GM12878 (cell line): Measurements from ENCODE around the gene L1CAM. TPM values are rescaled to one million over a fixed set of nuclear protein-coding genes. Genes with fewer than 3 reads are reported as not detected.

ENCODE experiments used
- ATAC-seq: fragments of 200-7000 bp; cut with Tn5 transposase; 3 replicates; pipeline ENCODE4 v1.9.1; 2020; ENCODE audit warnings: mild to moderate bottlenecking, moderate library complexity
- BruUV-seq: library from RNA; stranded (reverse); fragments of 400-500 nt; replicated peaks from 2 replicates; lab custom pipeline; 2021; lab: Mats Ljungman, UMichigan
- CTCF ChIA-PET: fragments of 300-600 bp; sonication (Branson Sonifier 250); formaldehyde crosslinking; extraction: SDS; loops from one replicate; lab custom pipeline; 2021; ENCODE audit warnings: inconsistent platforms; lab: Yijun Ruan, JAX
- POLR2A ChIA-PET: fragments of 350-600 bp; formaldehyde crosslinking; extraction: SDS; loops from one replicate; lab custom pipeline; 2021; ENCODE audit warnings: inconsistent platforms; lab: Charles Lee
- RAD21 ChIA-PET: fragments of 300-600 bp; sonication (Branson Sonifier 250); formaldehyde crosslinking; loops from one replicate; lab custom pipeline; 2023; ENCODE audit warnings: antibody characterized with exemption; ENCODE audit not compliant: unreplicated experiment; lab: Charles Lee
- SMC1A ChIA-PET: fragments of 300-600 bp; sonication (Branson Sonifier 250); formaldehyde crosslinking; loops from one replicate; lab custom pipeline; 2023; ENCODE audit not compliant: unreplicated experiment, uncharacterized antibody; lab: Charles Lee
- DNase-seq: peaks from one replicate; pipeline ENCODE4 v3.0.0-alpha.2; 2011; ENCODE audit warnings: low read depth, low spot score
- FAIRE-seq: peaks from 3 replicates; lab custom pipeline; 2011; peaks lifted over from hg19 to GRCh38; lab: Jason Lieb, UNC
- H2AFZ ChIP-seq: 2 replicates; pipeline ENCODE4 v1.6.0; 2011; ENCODE audit warnings: low read depth, low read length, control low read depth; ENCODE audit not compliant: control insufficient read depth
- H3K27ac ChIP-seq: 2 replicates; pipeline ENCODE4 v1.5.1; 2011; ENCODE audit warnings: control low read depth; ENCODE audit not compliant: control insufficient read depth, insufficient read depth
- H3K27me3 ChIP-seq, 2 experiments: replicated peaks in 1 of 2; 2 replicates each; pipeline versions ENCODE4 v1.6.0 to v1.6.1; 2011; ENCODE audit warnings: low read length in 1 of 2; ENCODE audit not compliant: control insufficient read depth in 2 of 2, insufficient read depth in 2 of 2
- H3K36me3 ChIP-seq, 2 experiments: 2 replicates each; pipeline ENCODE4 v1.5.1; 2011; ENCODE audit warnings: low read length in 1 of 2; ENCODE audit not compliant: control insufficient read depth in 2 of 2, insufficient read depth in 2 of 2
- H3K4me1 ChIP-seq: 2 replicates; pipeline ENCODE4 v1.6.1; 2011; ENCODE audit warnings: mild to moderate bottlenecking, low read length, moderate library complexity, mixed read lengths; ENCODE audit not compliant: control insufficient read depth, insufficient read depth
- H3K4me2 ChIP-seq: 2 replicates; pipeline ENCODE4 v1.6.0; 2011; ENCODE audit warnings: control low read depth; ENCODE audit not compliant: control insufficient read depth, insufficient read depth
- H3K4me3 ChIP-seq: fragments of 200-600 bp; sonication (generic); 2 replicates; pipeline ENCODE4 v1.5.1; 2016
- H3K79me2 ChIP-seq: 2 replicates; pipeline ENCODE4 v1.6.0; 2011; ENCODE audit warnings: low read length; ENCODE audit not compliant: control insufficient read depth, insufficient read depth
- H3K9ac ChIP-seq: 2 replicates; pipeline ENCODE4 v1.8.0; 2011; ENCODE audit warnings: low read length, control low read depth, mixed read lengths; ENCODE audit not compliant: control insufficient read depth, insufficient read depth
- H3K9me3 ChIP-seq: replicated peaks from 3 replicates; pipeline ENCODE4 v1.5.1; 2011; ENCODE audit warnings: mild to moderate bottlenecking, low read length; ENCODE audit not compliant: control insufficient read depth, insufficient read depth
- H4K20me1 ChIP-seq: 2 replicates; pipeline ENCODE4 v1.6.0; 2011; ENCODE audit not compliant: control insufficient read depth, insufficient read depth
- BHLHE40 ChIP-seq, 2 experiments: fragments of 450-650 bp in 1 of 2; IDR thresholded peaks; 2 replicates each; pipeline ENCODE4 v1.6.1; 2011 to 2017; ENCODE audit warnings: low read depth in 2 of 2, borderline replicate concordance in 1 of 2, improper control_type of control experiment in 1 of 2, low read length in 1 of 2, mild to moderate bottlenecking in 1 of 2
- CBFB ChIP-seq: IDR thresholded peaks from 2 replicates; pipeline ENCODE4 v1.6.1; 2016; ENCODE audit warnings: antibody characterized with exemption, low read depth
- E4F1 ChIP-seq: fragments of 450-650 bp; IDR thresholded peaks from 2 replicates; pipeline ENCODE4 v1.6.1; 2018; ENCODE audit warnings: borderline replicate concordance, mild to moderate bottlenecking; ENCODE audit not compliant: partially characterized antibody
- ELK1 ChIP-seq: IDR thresholded peaks from 2 replicates; pipeline ENCODE4 v1.6.1; 2012; ENCODE audit warnings: low read depth, low read length, improper control_type of control experiment
- KDM1A ChIP-seq: fragments of 200-600 bp; sonication (generic); IDR thresholded peaks from 2 replicates; pipeline ENCODE4 v1.6.1; 2016; ENCODE audit warnings: borderline replicate concordance
- POLR2AphosphoS2 ChIP-seq: IDR thresholded peaks from 2 replicates; pipeline ENCODE4 v1.6.1; 2011; ENCODE audit warnings: low read depth, mild to moderate bottlenecking, low read length, improper control_type of control experiment, moderate library complexity
- SIX5 ChIP-seq: IDR thresholded peaks from 2 replicates; pipeline ENCODE4 v1.6.1; 2011; ENCODE audit warnings: mild to moderate bottlenecking, low read depth, low read length, moderate library complexity; ENCODE audit not compliant: severe bottlenecking
- SRF ChIP-seq, 2 experiments: IDR thresholded peaks; 2 replicates each; pipeline ENCODE4 v1.6.1; 2011; ENCODE audit warnings: low read depth in 2 of 2, low read length in 2 of 2, mild to moderate bottlenecking in 1 of 2, moderate library complexity in 1 of 2
- TAF1 ChIP-seq: IDR thresholded peaks from 2 replicates; pipeline ENCODE4 v1.6.1; 2011; ENCODE audit warnings: mild to moderate bottlenecking, low read depth, low read length, borderline replicate concordance
- WGBS: methylation state at CpG from one replicate; pipeline ENCODE4 v1.1.6; 2016; ENCODE audit warnings: low lambda C conversion rate; ENCODE audit not compliant: insufficient replicate concordance, insufficient coverage; ENCODE audit errors: missing lambda C conversion rate; 5-methylcytosine and 5-hydroxymethylcytosine counted together
- in situ Hi-C: fragments of 300-500 bp; cut with MboI; formaldehyde crosslinking; loops from 9 replicates; pipeline ENCODE4 v1.14.3; 2018; ENCODE audit warnings: mixed read lengths
- intact Hi-C: fragments of 100-400 bp; cut with micrococcal nuclease; formaldehyde crosslinking; loops from one replicate; pipeline ENCODE4 v1.14.2; 2022; ENCODE audit not compliant: unreplicated experiment
- polyA plus RNA-seq, 11 experiments: library from polyadenylated mRNA; depleted of rRNA in 4 of 11; unstranded in 6 of 11; stranded (reverse) in 5 of 11; fragments of >200 nt; fragmentation: Nextera tagmentation in 4 of 11; fragmentation: Illumina TruSeq in 1 of 11; extraction: Ambion mirVana in 4 of 11; extraction: Trizol in 1 of 11; gene quantifications; 1 replicate in 1 of 11; 2 replicates in 10 of 11; pipeline versions ENCODE4 v1.2.1 to v1.2.3, GENCODE V29; 2011 to 2016; ENCODE audit warnings: inconsistent platforms in 2 of 11, missing spikeins in 2 of 11, low read depth in 1 of 11
- total RNA-seq, 4 experiments: library from RNA; depleted of rRNA in 3 of 4; stranded (reverse); fragments of >200 nt in 3 of 4; fragmentation: Illumina TruSeq in 1 of 4; extraction: Trizol in 1 of 4; gene quantifications; 2 replicates each; pipeline versions ENCODE4 v1.2.1 to v1.2.3, GENCODE V29; 2013 to 2021
- TF ChIP-seq, protein P1 (sequence below): IDR thresholded peaks from 2 replicates; pipeline ENCODE4 v1.6.1; 2012; ENCODE audit warnings: low read depth, low read length, improper control_type of control experiment

The L1CAM gene
- total and polyA plus RNA-seq, 10 of the 15 experiments (the other 5 are each of a cell fraction or from before 2014, with no cell fraction given), result 0.01 to 0.64 (median 0.09) TPM; not detected in 5

DNA sequence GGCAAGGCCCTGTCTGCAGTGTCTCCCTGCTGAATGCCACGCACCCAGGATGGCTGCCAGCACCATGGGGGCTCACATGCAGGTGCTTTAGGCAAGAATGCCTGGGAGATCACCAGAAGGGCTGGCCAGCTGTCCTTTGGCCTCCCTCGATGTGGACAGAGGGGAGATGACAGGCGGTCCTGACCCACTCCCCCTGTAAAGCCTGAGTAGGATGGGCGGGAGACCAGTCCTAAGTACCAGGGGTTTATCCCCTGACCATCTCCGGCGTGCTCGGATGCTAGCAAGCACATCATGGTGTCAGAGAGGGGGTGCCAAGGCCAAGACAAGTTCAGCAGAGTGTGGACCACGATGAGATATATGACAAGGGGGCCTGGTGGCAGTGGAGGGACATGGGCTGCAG, 60.9 kb downstream of the L1CAM start:
- WGBS, result 27% methylated on average over 8 of the region's 8 CpGs
- ATAC-seq (no peak), DNase-seq (no peak), FAIRE-seq (no peak)
- TF ChIP-seq KDM1A (no peak), CBFB (no peak), TAF1 (no peak), SIX5 (no peak), SRF (IDR thresholded peaks at IDR 0.05; ENCODE audit: low read depth in 2 of 2, low read length in 2 of 2) (no peak), E4F1 (no peak), POLR2AphosphoS2 (no peak), ELK1 (no peak), BHLHE40 (IDR thresholded peaks at IDR 0.05; ENCODE audit: borderline replicate concordance in 1 of 2, low read depth in 2 of 2, low read length in 1 of 2) (no peak)
- TF ChIP-seq, protein P1, sequence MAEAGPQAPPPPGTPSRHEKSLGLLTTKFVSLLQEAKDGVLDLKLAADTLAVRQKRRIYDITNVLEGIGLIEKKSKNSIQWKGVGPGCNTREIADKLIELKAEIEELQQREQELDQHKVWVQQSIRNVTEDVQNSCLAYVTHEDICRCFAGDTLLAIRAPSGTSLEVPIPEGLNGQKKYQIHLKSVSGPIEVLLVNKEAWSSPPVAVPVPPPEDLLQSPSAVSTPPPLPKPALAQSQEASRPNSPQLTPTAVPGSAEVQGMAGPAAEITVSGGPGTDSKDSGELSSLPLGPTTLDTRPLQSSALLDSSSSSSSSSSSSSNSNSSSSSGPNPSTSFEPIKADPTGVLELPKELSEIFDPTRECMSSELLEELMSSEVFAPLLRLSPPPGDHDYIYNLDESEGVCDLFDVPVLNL, result no peak
- Histone ChIP-seq H3K9me3 (no peaks in the 10 kb centered on the region; the same call in 2 of the 3 replicates), H2AFZ (no peak overlapping the region), H3K27me3 (no peaks in the 10 kb centered on the region; a peak in 2 of 4 replicates), H3K4me2 (no peak overlapping the region), H3K4me1 (no peaks in the 10 kb centered on the region), H4K20me1 (no peaks in the 10 kb centered on the region), H3K4me3 (no peak overlapping the region), H3K27ac (no peak overlapping the region), H3K79me2 (no peaks in the 10 kb centered on the region), H3K9ac (no peak overlapping the region), H3K36me3 (no peaks in the 10 kb centered on the region)
- intact Hi-C loops, result no loop called here
- ChIA-PET RAD21 (no interaction called here), POLR2A (no interaction called here), SMC1A (no interaction called here), CTCF (no interaction called here)
- in situ Hi-C loops, result no loop called here
- no TSS peak for BruUV-seq
